Nephron (organoid): ENCODE measurements around the gene HNRNPA1.

ENCODE experiments used
- H3K27ac Mint-ChIP-seq, 3 experiments: 2 replicates each; pipeline ENCODE4 v1.8.0; 2020; ENCODE audit warnings: mixed read lengths in 3 of 3, mild to moderate bottlenecking in 2 of 3, moderate library complexity in 1 of 3
- H3K27me3 Mint-ChIP-seq: 2 replicates; pipeline ENCODE4 v1.8.0; 2021; ENCODE audit warnings: low read depth, mild to moderate bottlenecking, moderate library complexity, mixed read lengths
- H3K36me3 Mint-ChIP-seq: 2 replicates; pipeline ENCODE4 v1.8.0; 2020; ENCODE audit warnings: low read depth, mixed read lengths
- H3K4me1 Mint-ChIP-seq: 2 replicates; pipeline ENCODE4 v1.8.0; 2020; ENCODE audit warnings: mixed read lengths
- H3K4me3 Mint-ChIP-seq, 3 experiments: 2 replicates each; pipeline ENCODE4 v1.8.0; 2020; ENCODE audit warnings: mild to moderate bottlenecking in 3 of 3, mixed read lengths in 3 of 3, moderate library complexity in 2 of 3
- H3K9me3 Mint-ChIP-seq: 2 replicates; pipeline ENCODE4 v1.8.0; 2020; ENCODE audit warnings: mixed read lengths
- CTCF ChIP-seq, 3 experiments: fragments of 200-600 bp; sonication (generic); IDR thresholded peaks; one replicate each; pipeline ENCODE4 v1.5.0; 2021; ENCODE audit warnings: antibody characterized with exemption in 3 of 3; ENCODE audit not compliant: unreplicated experiment in 3 of 3

HNRNPA1 gene

GRCh38 chr12:54328595-54329337 is 48.2 kb downstream of the HNRNPA1 start:
- H3K27ac Mint-ChIP-seq: peak overlapping the region; percentile 88 to 92 (median 88)
- peaks cover 4% of the 10 kb centered on the region for H3K36me3 Mint-ChIP-seq
- no peaks in the 10 kb centered on the region for H3K9me3 Mint-ChIP-seq
- no peak for TF ChIP-seq CTCF (IDR thresholded peaks at IDR 0.05; ENCODE audit: unreplicated experiment in 3 of 3)
- H3K27me3 Mint-ChIP-seq: no peaks in the 10 kb centered on the region
- H3K4me3 Mint-ChIP-seq: peak overlapping the region; percentile 41 to 78 (median 76)
- peaks cover 50% of the 10 kb centered on the region for H3K4me1 Mint-ChIP-seq

DNA sequence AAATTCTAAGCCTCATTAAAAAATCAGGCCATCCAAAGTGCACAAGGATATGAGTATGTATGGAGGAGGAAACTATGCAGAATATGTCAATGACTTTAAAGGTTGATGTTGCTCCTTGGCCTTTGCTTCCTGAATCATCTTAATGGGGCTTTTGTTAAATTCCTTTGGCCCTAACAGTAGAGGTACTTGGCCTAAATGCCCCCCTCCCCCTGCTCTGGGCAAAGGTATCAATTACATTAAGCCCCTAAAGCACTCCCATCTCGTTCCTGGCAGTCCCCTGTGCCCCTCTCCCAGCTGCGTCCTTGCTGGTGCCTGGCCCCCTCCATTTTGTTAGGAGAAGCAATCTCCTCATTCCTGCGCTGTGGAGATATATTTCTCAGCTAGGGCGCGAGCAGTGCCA is 49.2 kb downstream of the HNRNPA1 start:
- H3K27me3 Mint-ChIP-seq: no peaks in the 10 kb centered on the region
- TF ChIP-seq CTCF (IDR thresholded peaks at IDR 0.05; ENCODE audit: unreplicated experiment in 3 of 3): no peak

GRCh38 chr12:54330442-54330841 is 49.9 kb downstream of the HNRNPA1 start:
- H3K4me1 Mint-ChIP-seq: peaks cover 44% of the 10 kb centered on the region
- no peak for TF ChIP-seq CTCF (IDR thresholded peaks at IDR 0.05; ENCODE audit: unreplicated experiment in 3 of 3)
- no peaks in the 10 kb centered on the region for H3K27me3 Mint-ChIP-seq
- H3K36me3 Mint-ChIP-seq: peaks cover 4% of the 10 kb centered on the region
- peak overlapping the region; percentile 88 to 92 (median 88) for H3K27ac Mint-ChIP-seq
- peak overlapping the region; percentile 4 to 59 (median 20) for H3K4me3 Mint-ChIP-seq
- no peaks in the 10 kb centered on the region for H3K9me3 Mint-ChIP-seq

More for the DNA sequence above, 49.2 kb downstream of the HNRNPA1 start:
- peaks cover 4% of the 10 kb centered on the region for H3K36me3 Mint-ChIP-seq
- H3K9me3 Mint-ChIP-seq: no peaks in the 10 kb centered on the region
- peak overlapping the region; percentile 18 to 64 (median 22) for H3K4me3 Mint-ChIP-seq
- H3K4me1 Mint-ChIP-seq: peaks cover 49% of the 10 kb centered on the region
- peak overlapping the region; percentile 88 to 92 (median 88) for H3K27ac Mint-ChIP-seq

- Mint-ChIP-seq H3K27me3 (no peaks in the 10 kb centered on the region), H3K4me1 (peaks cover 48% of the 10 kb centered on the region), H3K9me3 (no peaks in the 10 kb centered on the region), H3K36me3 (peaks cover 4% of the 10 kb centered on the region), H3K4me3 (no peak overlapping the region), H3K27ac (peak overlapping the region; percentile 68 to 80 (median 70))
- TF ChIP-seq CTCF (IDR thresholded peaks at IDR 0.05; ENCODE audit: unreplicated experiment in 3 of 3): no peak
Observed at GRCh38 chr12:54331461-54331860, 50.9 kb downstream of the HNRNPA1 start.

DNA sequence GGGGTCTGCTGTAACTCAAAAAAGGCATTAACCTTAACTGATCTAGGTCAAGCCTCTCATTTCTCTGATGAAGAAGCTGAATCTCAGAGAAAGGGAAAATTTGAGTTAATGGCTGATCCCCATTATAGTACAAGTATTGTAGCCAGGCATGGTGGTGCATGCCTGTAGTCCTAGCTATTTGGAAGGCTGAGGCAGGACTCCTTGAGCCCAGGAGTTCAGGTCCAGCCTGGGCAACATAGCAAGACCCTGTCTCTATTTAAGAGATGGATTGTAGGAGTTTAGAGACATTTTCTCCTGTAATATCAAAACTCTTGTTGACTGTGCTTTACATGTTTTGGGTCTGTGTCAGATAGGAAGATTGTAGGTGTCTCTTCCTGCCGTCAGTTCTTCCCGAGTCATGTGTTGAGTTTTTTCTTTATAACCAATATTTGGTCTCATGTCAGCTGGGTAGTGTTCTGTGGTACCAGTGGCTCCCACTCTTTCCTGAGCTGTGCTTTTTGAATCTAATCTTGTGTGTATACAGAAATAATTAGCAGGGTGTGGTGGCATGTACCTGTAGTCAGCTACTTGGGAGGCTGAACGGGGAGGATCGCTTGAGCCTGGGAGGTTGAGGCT is 53.0 kb downstream of the HNRNPA1 start:
- TF ChIP-seq CTCF (IDR thresholded peaks at IDR 0.05; ENCODE audit: unreplicated experiment in 3 of 3): no peak
- H3K4me3 Mint-ChIP-seq: no peak overlapping the region
- H3K36me3 Mint-ChIP-seq: peaks cover 4% of the 10 kb centered on the region
- H3K9me3 Mint-ChIP-seq: no peaks in the 10 kb centered on the region
- H3K4me1 Mint-ChIP-seq: peaks cover 58% of the 10 kb centered on the region
- H3K27ac Mint-ChIP-seq: peak overlapping the region in 2 of 3 experiments; percentile 65 to 75
- no peaks in the 10 kb centered on the region for H3K27me3 Mint-ChIP-seq
